Ramos (cell line): ENCODE measurements around the gene MTFR1L.

Experiments
- in situ Hi-C: fragments of 300-500 bp; cut with MboI; formaldehyde crosslinking; loops from one replicate; pipeline ENCODE4 v1.14.3; 2022; ENCODE audit warnings: low sequenced_read_pairs; ENCODE audit not compliant: unreplicated experiment

The MTFR1L gene

DNA sequence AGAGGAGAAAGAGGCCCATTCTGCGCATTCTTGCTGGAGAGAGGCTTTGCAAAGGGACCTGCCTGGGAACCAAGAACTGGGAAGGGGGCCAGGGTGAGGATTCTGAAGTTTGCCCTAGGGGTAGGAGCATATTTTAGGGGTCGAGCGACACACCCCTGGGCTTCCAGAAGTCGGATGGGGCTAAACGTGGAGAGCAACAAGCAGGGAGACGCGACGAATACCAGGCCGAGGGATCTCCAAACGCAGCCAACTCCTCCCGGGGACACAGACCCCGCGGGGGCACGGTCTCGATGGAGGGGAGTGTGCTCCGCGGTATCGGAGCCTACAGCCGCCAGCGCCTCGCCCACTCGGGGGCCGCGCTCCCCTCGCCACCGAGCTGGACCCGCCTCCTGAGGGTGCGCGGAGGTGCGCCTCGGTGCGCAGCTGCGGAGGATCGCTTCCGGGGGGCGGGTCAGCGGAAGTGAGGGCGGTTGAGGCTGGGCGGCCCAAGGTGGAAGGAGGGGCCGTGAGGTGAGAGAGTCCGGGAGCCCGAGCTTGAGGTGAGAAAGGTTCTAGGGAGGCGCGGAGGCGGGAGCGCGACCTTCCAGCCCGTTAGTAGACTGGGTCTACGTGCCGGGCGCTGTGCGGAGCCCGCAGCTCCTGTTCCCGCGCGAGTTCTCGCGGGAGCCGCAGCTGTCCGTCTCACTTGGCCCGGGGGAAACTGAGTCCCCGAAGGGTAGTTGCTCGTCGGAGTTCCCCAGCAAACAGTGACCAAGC is at the start of gene MTFR1L:
Gene MTFR1L (plus strand): TSS at position 464 of the 756 bp plus-strand sequence. CDS start 3,151 bp downstream, outside the sequence.
- in situ Hi-C loops, result loop anchor here (10.0 to 25.0 kb wide), 2 partner anchors 185 to 407 kb away; partner anchors contain the start of gene RHCE

DNA sequence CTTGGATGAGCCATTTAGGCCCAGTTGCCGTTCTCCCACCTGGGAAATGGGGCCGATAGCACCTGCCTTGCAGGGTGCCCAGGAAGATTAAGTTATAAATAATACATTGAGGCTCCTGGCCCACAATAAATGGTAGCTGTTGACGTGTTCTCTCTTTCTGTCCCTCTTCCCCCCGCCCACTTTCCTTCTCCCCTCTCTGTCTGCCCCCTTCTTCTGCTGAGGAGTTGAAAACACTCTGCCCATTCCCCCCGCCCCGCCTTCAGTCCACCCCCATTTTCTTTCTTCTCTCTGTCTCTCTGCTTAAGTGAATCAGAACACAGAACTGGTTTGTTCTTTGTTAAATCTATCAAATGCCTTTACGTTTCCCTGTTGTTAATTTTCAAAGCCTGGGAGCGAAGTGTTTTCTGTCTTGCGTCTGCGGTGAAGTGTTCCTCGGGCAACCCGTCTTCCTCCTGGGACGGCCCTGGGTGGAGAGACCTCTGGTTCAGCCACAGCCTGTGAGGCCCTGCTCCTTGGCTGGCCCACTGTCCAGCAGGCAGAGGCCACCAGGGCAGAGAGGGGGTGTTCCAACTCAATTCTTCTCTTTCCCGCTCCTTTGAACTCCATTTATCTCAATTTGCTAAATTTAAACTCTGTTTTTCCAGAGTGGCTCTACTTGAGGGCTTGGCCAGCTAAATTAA is 49.1 kb upstream of the MTFR1L start:
- in situ Hi-C loops, result no loop called here

DNA sequence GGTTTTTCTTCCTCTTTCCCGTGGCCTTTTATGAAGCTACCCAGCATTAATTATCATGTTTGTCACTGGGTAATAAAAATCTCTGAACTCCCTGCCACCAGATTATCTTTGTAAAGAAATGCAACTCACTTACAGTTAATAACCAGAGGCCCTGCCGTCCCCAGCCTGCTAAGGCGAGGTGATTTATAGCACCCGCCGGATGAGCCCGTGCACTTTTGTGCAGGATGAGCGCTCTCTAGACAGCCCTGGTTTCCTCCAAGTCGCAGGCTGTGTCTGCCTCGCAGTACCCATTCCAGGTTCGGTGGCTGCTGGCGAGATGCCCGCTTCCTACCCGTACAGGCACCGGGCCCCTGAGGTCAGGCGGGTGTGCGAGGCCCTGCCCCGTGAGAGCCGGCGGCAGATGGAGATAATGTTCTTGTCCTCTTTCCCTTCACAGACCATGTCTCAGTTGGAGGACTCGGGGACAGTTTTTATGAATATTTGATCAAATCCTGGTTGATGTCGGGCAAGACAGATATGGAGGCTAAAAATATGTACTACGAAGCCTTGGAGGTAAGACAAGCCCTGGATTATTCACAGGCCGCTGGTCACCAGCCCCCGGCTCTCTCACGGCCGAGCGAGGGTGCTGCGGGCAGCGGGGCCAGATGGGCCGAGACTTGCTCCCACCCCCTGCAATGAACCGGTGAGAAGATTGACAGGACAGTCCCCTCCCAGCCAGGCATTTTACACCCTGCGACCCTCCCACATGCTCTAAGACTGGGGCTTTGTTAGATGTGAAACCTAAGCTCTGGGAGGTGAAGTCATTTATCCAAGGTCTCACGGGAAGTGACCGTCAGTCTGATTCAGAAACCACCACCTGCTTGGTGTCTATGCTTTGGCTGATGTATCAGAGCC is 48.3 kb upstream of the MTFR1L start:
- in situ Hi-C loops, result no loop called here

DNA sequence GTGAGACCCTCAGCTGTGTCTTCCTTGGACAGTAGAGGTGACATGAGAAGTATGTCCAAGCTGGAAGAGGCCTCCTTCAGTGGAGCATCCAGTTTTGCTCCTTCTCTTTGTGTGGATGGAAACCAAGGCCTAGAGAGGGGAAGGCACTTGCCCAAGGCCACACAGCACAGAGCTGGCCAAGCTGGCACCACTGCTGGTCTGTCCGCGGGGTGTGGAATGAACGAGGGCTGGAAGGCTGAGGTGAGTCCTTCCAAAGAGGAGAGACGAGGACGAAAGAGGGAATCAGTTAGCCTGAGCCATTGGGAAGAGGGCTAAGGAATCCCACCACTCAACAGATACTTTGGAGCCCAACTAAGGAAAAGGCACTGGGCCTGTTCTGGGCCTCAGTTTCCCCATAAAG is 47.6 kb upstream of the MTFR1L start:
- in situ Hi-C loops, result no loop called here

GRCh38 chr1:25772692-25773245 is 47.0 kb upstream of the MTFR1L start:
- in situ Hi-C loops, result no loop called here

DNA sequence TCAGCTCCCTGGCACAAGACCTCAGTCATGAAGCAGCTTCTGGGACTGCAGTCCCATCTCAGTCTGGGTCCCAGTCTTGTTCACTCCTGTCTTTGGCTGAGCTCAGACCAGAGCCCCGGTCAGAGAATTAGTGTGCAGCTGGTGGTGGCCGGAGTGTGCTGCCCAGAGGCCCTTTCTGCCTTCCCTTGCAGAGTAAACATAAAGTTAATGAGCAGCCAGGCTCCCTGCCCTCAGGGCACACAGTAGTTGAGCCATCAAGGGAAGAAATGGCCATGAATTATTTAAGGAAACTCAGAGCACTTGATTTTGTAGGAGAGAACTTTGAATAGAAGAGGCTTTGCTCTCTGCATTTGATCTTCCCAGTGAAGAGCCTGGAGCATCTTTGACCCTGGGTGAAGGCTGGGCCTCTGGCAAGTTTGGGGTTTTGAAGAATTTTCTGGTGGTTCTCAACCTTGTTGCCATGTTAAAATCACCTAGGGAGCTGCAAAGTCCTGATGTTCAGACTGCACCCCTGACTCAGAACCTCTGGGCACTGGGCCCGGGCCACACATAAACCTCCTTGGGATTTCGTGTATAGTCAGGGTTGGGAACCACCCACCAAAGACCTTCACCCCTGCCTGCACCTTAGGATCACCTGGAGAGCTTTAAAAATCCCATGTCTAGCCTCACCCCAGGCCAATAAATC is 46.2 kb upstream of the MTFR1L start:
- in situ Hi-C loops, result no loop called here

DNA sequence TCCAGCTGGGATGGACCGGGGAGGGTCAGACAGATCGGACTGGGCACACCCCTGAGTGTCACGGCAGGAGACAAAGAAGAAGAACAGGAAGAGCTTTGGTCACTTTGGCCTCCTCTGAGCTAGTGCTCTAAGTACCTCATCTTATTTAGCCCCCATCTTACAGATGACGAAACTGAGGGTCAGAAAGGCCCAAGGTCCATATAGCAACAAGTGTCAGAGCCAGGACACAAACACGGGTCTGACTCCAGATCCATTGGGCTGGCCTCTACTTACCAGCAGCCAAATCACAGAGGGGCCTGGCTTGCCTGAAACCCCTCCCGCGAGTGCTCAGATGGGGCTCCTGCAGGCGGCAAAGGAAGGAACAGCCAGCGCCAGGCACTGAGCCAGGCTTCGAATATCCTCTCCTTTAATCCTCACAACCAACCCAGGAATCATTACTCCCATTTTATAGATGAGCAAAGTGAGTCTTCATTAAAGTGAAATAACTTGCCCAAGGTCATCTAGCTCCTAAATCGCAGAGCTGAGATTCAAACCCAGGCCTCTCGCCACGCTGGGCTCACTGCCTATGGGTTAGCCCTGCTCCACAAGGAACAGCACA is 45.4 kb upstream of the MTFR1L start:
- in situ Hi-C loops, result no loop called here

DNA sequence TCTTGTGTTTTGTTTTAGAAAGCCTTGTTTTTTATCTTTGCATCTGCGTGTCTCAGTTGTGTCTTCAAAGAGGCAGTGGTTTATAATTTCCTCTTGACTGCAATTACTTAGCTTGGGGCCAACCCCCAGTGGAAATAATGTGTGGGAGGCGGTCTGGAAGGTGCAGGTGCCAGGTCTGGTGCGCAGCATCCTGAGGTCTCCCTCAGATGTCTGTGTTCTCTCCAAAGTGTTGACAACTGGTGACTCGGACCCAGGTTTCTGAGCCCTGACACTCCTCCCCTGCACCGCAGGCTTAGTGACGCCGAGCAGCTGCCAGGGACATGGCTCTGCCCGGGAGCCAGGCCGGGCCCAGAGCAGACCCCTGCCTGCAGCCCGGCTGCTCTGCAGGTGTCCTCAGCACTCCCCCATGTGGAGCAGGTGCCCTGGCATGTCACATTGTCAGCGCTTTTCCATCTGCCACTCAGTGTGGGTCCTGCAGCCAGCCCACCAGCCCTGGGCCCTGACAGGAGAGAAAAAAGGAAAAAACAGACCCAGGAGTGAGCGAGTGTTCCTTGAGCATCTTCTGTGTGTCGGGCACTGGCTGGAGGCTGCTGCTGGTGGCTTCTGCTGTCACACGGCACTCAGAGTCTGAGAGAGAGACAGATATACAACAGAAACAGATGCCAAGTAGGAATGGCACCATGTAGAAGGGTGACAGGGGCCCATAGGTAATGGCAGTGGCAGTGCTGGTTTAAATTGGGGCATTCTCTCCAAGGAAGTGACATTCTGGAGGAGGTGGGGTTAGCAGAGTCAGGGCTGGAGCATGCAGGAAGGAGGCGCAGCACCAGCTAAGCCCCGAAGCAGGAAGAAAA is 44.6 kb upstream of the MTFR1L start:
- in situ Hi-C loops, result no loop called here

DNA sequence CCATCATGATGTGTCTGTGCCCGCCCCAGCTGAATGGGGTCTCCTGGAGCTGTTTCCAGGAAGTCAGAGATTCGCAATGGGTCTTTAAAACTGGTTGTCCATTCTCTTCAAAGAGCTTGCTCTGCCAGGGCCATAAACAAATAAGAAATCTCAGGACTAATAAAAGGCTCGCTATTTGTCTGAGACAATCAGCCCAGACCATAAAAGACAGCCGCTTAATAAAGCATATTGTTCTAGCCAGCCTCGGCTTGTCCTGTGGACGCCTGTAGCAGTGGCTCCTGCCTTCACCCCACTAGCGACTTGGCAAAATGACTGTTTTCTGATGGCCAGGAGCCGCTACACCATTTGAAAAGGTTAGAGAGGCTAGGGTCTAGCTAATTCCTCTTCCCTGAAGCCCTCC is 40.4 kb upstream of the MTFR1L start:
- in situ Hi-C loops, result no loop called here

- in situ Hi-C loops, result no loop called here
These were observed 39.9 kb upstream of the MTFR1L start for GRCh38 chr1:25779894-25780293.

DNA sequence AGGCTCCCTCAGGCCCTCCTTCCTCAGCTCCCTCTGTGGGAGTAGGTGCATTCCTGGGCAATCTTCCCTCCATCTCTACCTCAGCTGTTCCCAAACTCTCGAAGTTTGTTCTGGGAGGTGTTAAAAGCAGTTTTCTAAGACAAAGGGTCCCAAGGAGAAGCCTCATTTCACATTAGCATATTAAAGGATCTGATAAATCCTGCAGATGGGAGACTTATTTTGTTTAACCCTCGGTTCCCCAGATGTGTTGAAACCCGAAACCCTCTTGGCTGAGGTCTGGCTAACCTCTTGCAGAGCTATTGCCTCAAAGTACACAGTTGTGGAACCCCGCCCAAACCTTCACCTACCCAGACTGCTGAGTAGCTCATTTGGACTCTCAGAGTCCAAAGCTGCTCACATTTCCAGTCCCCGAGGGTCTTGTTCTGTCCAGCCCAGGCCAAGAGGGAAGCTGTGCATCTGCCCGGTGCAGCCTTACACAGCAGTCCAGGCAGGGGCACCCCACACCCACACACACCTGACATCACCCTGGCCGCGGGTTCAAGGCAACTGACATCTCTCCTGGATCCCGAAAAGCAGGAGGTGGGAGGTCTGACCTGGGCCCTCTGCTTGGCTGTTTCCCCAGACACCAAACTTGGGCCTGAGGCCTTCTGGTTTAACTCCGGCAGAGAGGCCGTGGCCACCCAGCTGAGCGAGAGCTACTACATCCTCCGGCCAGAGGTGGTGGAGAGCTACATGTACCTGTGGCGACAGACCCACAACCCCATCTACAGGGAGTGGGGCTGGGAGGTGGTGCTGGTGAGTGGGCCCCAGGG is 39.2 kb upstream of the MTFR1L start:
- in situ Hi-C loops, result no loop called here

DNA sequence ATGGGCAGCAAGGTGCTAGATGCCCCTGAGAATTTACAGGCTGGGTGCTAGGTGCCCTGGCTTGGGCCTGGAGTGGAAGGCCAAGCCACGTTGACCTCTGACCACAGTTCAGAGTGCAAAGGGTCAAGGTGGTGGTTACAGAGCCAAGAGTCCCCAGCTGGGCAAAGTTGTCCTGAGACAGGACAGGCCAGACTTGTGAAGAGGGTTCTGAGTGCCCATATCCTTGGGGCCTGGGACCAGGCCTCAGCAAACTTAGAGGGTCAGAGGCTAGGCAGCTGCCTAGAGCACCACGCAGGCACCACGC is 38.7 kb upstream of the MTFR1L start:
- in situ Hi-C loops, result no loop called here

GRCh38 chr1:25782608-25783201 is 37.0 kb upstream of the MTFR1L start:
- in situ Hi-C loops, result no loop called here

- in situ Hi-C loops, result no loop called here
These were observed 35.1 kb upstream of the MTFR1L start for GRCh38 chr1:25784575-25785051.

DNA sequence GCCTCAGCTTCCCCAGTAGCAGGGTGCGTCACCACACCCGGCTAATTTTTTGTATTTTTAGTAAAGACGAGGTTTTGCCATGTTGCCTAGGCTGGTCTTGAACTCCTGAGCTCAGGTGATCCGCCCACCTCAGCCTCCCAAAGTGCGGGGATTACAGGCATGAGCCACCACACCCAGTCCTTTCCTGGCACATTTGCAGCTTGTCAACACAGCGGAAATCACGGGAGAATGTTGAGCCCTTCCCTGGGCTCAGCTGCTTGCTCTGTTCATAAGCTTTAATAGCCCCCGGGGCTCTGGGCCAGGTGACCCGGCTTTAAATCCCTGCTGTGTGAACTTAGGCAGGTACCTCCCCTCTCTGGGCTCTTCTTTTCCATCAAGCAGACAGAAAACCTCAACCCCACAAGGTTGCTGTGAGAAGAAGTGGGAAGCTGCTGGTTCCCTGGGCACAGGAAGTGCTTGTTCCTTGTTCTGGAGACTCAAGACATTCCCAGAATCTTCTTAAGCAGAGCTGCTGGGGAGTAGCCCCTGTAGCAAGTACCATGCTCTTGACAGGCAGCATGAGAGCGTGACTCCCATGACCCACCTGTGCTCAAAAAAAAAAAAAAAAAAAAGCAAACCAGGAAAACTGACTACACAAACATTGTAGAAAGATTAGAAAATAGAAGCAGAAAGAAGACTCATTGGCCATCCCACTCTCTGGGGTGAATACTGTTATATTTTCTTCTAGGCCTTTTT is 34.3 kb upstream of the MTFR1L start:
- in situ Hi-C loops, result no loop called here

DNA sequence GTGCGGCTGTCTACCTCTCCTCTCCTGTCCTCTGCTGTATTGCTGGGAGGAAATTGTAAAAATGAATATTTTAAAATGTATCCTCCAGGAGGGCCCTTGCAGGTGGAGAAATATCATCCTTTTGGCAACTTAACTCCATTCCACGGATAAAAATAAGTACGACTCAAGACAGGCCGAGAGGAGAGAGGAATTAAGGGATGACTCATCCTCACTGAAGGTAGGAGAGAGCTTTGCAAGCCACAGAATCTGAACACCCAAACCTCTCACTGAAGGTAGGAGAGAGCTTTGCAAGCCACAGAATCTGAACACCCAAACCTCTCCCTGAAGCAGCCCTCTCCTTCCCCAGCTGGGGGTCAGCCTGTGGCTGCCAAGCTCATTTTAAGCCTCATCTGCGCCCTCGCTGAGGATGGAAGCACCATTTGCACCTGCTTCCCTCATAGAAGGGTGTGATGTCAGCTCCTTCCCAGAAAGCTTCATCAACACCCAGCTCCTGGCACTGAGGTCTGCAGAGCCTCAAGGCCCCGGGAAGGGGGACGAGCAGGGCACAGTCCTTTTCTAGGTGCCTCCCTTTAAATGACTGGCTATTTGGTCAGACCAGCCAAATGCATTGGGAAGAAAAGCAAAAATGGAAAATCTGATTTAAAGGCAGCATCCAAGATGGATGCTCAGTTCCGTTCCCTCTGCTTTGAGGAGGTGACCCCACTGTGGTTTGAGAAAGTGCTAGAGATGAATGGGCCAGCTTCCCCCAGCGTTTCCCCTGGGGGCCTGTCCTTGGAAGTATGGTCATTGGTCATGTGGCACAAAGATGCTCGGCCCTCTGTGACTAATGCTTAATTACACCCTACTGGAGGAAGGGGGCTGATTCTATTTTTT is 32.6 kb upstream of the MTFR1L start:
- in situ Hi-C loops, result no loop called here
